K562 treated with DMSO at 1 percent for 24 hours (cell line): ENCODE results near the gene SLC25A22. TPM values are rescaled to one million over a fixed set of nuclear protein-coding genes. Genes with fewer than 3 reads are reported as not detected.

Experiments
- total RNA-seq: library from RNA; unstranded; fragments of 300-600 nt; gene quantifications from 2 replicates; pipeline ENCODE4 v1.2.3, GENCODE V29; 2022; ENCODE audit warnings: low read depth; ENCODE audit not compliant: insufficient read depth

SLC25A22 gene
- total RNA-seq = 35.7 and 42.0 TPM in 2 replicates

DNA sequence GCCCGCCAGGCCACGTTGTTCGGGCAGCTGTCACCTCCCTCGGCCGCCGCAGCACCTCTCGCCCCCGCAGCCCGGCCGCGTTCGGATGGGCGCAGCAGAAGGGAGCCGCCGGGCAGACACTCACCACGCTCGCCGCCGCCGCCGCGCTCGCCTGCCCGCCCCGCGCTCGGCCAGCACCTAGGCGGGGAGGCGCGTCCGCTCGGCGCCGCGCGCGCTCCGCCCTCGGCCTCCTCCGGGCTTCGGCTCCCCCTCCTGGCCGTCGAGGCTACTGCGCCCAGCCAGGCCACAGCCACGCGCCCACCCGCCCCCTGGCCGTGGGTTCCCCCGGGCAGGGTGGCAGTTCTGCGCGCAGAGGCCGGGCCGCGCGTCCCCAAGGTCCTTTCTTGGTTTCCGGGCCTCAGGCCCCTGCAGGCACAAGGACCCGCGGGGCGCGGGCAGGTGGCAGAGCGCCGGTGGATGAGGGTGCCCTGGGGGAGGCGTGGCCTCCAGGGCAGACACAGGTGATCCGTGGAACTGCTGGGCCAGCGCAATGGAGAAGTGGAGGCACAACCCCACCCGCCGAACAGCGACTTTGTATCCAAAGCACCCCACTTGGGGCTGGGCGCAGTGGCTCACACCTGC lies at the start of gene SLC25A22:
Gene SLC25A22 (minus strand): TSS at position 189 of the 621 bp plus-strand sequence. CDS start 3,275 bp downstream, outside the sequence.

DNA sequence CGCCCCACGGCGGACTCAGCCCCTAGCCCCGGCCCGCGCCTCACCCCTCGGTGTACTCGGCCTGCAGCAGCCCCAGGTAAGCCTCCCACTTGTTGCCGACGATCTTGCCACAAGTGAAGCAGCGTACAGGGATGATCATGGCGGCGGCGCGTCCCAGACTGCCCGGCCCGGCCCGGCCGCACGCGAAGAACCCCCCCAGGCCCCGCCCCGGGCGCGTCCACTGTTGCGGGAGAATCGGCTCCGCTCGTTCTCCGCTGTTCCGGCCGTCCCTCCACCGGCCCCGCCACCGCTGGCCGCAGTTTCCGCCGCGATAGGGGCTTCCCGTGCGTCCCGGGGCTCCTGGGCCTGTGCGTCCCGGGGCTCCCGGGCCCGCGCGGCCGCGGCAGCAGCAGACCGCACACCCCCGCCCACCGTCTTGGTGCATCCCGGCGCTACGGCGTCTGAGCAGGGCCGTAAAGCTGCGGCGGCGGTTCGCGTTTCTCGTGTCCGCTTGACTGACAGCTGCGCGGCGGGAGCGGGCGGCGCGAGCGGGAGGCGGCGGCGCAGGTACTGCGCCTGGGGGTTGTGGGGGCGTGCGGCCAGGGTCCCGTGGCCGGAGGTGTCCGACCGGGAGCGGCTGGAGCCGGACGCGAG lies 44.4 kb upstream of the SLC25A22 start, which contains the start of the genes POLR2L and TSPAN4:
Gene POLR2L (minus strand): TSS at position 160 of the 633 bp plus-strand sequence. CDS start 21 bp downstream, at position 139.
Gene TSPAN4 (plus strand): TSS at position 483 of the 633 bp plus-strand sequence. CDS start 7,453 bp downstream, outside the sequence.

DNA sequence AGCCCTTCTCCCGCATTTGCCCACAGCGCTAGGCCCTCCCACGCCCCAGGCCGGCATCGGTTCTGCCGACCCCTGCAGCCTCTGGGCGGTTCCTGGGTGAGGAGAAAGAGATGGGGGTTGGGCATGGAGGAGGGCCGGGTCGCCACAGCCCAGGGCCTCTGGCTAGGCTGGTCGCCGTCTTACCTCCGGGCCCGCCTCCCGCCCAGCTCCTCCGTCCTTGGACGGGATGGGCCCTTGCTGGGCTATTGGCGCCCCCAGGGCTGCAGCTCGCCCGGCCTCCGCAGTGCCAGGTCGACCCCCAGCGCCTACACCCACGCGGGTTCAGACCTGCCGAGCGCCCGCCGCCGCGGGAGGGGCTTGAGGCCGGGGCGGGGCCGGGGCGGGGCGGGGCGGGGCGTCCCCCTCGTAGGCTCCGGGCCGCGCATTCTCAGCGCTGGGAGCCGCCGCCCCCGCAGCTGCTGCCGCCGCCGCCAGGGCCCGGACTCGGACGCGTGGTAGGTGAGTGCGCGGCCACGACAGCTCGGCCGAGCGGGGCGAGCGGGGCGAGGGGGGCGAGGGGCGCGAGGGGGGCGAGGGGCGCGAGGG lies 34.5 kb upstream of the SLC25A22 start, which contains the start of gene CD151:
Gene CD151 (plus strand): TSS at position 424 of the 585 bp plus-strand sequence. CDS start 3,118 bp downstream, outside the sequence.

DNA sequence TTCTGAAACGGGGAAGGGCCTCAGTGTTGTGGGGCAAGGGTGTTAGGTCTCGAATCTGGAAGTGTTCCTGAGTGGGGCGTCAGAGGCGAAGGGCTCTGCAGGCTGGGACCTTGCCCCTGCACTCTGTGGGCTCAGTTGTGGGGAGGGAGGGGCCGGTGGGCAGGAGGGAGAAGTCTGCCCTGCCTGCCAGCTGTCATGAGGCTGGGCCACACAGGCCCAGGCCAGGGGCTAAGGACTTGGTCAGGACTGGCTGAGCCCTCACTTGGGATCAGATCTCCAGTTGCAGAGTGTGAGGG lies 29.8 kb upstream of the SLC25A22 start, which contains the start of gene CRACR2B:
Gene CRACR2B (plus strand): TSS at position 23 of the 296 bp plus-strand sequence. CDS start 689 bp downstream, outside the sequence.

DNA sequence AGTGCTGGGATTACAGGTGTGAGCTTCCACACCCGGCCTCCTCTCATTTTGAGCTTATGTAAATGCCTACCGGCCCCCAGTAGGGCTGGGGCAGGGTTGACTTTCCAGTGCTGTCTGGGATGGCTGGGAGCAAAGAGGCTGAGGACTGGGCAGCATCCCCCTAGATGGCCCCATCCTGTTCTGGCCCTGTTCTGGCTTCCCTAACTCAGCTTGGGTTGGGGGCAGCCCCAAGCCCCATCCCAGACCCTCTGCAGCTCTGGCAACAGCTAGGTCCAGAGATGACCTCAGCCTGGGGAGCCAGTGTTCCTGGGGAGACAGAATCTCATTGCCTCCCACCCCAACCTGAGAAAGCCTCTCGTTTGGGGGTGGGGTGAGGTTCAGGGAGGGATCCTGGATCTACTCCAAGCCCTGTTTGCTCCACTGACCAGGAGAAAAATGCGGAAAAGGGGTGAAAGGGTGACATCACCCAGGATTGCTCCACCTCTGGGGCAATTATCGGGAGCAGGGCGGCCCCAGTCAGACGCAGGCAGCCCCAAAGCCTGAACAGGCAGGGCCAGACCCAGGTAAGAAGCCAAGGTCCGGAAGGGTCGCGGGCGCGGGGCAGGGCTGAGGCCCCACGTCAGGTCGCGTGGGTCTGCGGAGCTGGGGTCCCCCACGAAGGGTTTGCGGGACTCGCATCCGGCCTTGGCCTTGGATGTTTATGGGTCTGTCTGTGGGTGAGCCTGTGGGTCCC lies 20.5 kb upstream of the SLC25A22 start, which contains the start of gene PNPLA2:
Gene PNPLA2 (plus strand): TSS at position 519 of the 733 bp plus-strand sequence. CDS start 805 bp downstream, outside the sequence.

DNA sequence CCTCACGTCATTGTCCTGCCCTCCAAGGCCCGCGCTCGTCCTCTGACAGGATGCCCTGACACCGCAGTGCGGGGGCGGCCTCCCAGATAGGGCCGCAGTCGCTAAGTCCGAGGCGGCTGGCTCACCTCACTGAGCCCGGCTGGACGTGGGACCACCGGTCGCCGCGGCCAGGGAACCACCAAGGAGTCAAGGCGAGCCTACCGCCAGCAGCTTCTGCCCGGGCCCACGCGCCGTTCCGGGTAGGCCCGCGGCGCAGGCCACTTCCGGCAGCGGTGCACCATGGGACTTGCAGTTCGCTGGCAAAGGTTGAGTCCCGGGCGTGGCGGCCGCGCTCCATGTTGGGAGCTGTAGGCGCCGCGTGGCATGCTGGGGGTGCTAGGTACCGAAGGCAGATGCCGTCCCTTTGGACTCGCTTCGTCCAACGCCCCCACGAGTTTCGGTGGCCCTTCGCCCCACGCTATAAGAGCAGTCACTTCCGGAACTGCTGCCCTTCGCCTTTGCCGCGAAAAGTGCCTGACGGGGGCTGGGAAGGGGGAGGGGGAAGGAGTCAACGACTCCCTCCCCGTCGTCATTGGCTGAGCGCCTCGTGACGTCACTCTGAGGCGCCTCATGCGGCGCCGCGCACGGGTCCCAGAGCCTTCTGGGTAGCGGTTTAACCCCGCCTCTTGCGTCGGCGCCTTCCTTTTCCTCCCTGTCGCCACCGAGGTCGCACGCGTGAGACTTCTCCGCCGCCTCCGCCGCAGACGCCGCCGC lies 11.4 kb upstream of the SLC25A22 start, which contains the start of gene RPLP2:
Gene RPLP2 (plus strand): TSS at position 681 of the 753 bp plus-strand sequence. CDS start 268 bp downstream, outside the sequence.

DNA sequence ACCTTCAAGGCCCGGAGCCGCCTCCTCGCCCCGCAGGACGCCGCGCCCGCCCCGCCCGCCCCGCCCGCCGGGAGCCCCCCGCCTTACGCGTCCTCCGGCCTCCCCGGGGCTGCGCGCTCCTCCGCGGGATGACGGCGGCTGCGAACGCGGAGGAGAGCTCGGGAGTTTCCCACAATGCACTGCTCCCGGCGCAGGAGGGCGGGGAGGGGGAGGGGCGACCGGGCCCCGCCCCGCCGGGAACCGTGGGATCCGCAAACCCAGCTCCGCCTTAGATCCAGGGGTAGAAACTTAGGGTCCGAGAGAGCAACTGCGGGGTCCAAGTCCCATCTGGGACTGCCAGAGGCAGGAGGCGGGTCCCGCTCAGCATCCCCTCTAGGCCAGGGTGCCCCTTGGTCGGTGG lies 8.1 kb downstream of the SLC25A22 start, which contains the start of gene CEND1:
Gene CEND1 (minus strand): TSS at position 148 of the 400 bp plus-strand sequence. CDS start 1,514 bp downstream, outside the sequence.

DNA sequence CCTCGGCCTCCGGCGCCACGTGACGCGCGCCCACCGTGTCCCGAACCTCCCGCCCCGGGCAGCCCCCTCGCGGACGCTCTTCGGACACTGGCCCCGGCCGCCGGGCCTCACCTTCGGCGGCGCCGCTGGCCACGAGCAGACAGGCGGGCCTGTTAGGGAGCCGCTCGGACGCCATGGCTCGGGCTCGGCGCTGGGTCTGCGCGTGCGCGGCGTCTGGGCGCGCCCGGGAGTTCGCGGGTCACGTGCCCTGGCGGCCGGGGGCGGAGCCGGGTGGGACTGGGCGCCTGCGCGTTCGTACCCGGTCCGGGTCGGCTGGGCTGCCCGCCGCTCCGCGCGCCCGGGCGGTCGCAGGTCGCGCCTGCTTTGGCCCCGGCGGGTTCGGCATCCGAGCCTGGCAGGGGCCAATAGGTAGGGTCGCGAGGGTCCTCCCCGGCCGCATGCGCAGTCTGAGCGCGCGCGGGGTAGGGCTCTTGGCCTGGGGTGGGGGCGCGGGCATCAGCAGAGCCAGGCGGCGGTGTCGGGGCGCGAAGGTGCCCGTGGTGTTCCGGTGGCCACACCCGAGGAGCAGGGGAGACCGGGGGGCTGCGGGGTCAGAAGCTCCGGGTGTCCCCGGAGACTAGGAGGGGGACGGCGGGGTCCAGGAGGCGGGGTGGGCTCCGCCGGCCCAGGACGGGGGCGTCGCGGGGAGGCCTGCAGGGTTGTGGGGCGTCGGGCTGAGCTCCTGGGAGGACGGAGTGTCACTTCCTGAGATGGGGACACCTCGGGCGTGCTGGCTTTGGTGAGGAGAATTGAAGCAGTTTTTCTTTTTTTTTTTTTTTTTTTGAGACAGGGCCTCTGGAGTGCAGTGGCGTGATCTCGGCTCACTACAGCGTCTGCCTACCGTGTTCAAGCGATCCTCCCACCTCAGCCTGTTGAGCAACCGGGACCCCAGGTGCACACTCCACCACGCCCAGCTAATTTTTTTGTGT lies 20.5 kb downstream of the SLC25A22 start, which contains the start of gene GATD1:
Gene GATD1 (minus strand): TSS at position 200 of the 968 bp plus-strand sequence. CDS start 25 bp downstream, at position 175.

DNA sequence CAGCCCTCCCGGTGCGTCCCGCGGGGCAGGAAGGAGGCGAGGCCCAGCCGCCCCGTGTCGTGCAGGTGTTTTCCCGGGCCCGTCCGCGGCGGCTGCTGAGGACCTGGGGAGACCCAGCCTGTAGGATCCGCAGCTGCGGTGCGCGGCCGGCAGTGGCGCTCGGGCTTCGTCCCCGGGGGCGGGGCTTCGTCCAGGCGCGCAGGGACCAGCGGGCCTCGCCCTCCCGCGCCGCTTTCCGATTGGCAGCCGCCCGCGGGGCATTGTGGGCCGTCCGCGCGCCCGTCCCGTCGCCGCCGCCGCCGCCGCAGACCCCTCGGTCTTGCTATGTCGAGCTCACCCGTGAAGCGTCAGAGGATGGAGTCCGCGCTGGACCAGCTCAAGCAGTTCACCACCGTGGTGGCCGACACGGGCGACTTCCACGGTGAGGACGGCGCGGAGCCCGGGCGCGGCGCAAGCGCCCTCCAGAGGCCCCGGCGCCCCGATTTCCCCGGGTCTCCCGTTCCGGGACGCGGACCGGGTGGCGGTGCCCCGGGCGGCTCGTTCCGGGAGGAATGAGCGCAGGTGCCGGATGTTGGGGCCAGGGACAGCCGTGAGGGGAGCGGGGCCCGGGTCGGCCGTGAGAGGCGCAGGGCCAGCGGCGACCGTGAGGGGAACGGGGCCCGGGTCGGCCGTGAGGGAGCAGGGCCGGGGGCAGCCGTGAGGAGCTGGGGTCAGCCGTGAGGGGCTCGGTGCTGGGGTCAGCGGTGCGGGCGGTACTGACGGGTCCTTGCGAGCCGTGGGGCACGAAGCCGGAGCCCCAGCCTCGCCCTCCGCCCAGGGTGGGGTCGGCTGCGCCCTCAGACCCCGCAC lies 50.7 kb downstream of the SLC25A22 start, which contains the start of gene TALDO1:
Gene TALDO1 (plus strand): TSS at position 307 of the 849 bp plus-strand sequence. CDS start 18 bp downstream, at position 325.

Other genes starting within 250 kb of the SLC25A22 start
- gene LMNTD2, start 237.5 kb downstream of the SLC25A22 start, total RNA-seq = 4.7 and 6.5 TPM in 2 replicates
- 67.9 and 72.1 TPM in 2 replicates for gene RASSF7, start 237.3 kb downstream of the SLC25A22 start, total RNA-seq
- gene PHRF1, start 221.8 kb downstream of the SLC25A22 start, total RNA-seq = 26.0 TPM in 2 replicates
- 52.2 and 58.6 TPM in 2 replicates for gene IRF7, start 182.3 kb downstream of the SLC25A22 start, total RNA-seq
- 0.25 and 0.28 TPM in 2 replicates for gene CDHR5, start 173.3 kb downstream of the SLC25A22 start, total RNA-seq
- gene SCT, start 171.1 kb downstream of the SLC25A22 start, total RNA-seq = not detected in 2 replicates
- 1.0 and 1.1 TPM in 2 replicates for gene DRD4, start 161.0 kb downstream of the SLC25A22 start, total RNA-seq
- 87.3 and 88.1 TPM in 2 replicates for gene DEAF1, start 103.1 kb downstream of the SLC25A22 start, total RNA-seq
- 21.3 and 25.2 TPM in 2 replicates for gene TMEM80, start 102.5 kb downstream of the SLC25A22 start, total RNA-seq
- 7.8 and 11.6 TPM in 2 replicates for gene EPS8L2, start 92.0 kb downstream of the SLC25A22 start, total RNA-seq
- gene TALDO1, start 50.8 kb downstream of the SLC25A22 start, total RNA-seq = 501 and 539 TPM in 2 replicates
- 71.7 and 110 TPM in 2 replicates for gene GATD1, start 20.8 kb downstream of the SLC25A22 start, total RNA-seq
- gene CEND1, start 8.2 kb downstream of the SLC25A22 start, total RNA-seq = 1.6 TPM in 1 of 2 replicates, not detected in the other
- gene PIDD1, start 7.0 kb upstream of the SLC25A22 start, total RNA-seq = 29.6 and 32.0 TPM in 2 replicates
- gene RPLP2, start 11.7 kb upstream of the SLC25A22 start, total RNA-seq = 1,895 and 1,983 TPM in 2 replicates
- 201 and 202 TPM in 2 replicates for gene PNPLA2, start 20.6 kb upstream of the SLC25A22 start, total RNA-seq
- gene CRACR2B, start 29.6 kb upstream of the SLC25A22 start, total RNA-seq = 35.3 and 36.8 TPM in 2 replicates
- 198 and 203 TPM in 2 replicates for gene CD151, start 34.7 kb upstream of the SLC25A22 start, total RNA-seq
- 74.9 and 76.7 TPM in 2 replicates for gene POLR2L, start 44.2 kb upstream of the SLC25A22 start, total RNA-seq
- 17.2 and 27.2 TPM in 2 replicates for gene TSPAN4, start 44.6 kb upstream of the SLC25A22 start, total RNA-seq
- 75.4 and 78.7 TPM in 2 replicates for gene CHID1, start 112.5 kb upstream of the SLC25A22 start, total RNA-seq
- 49.4 and 51.6 TPM in 2 replicates for gene AP2A2, start 127.6 kb upstream of the SLC25A22 start, total RNA-seq
- gene MUC6, start 238.4 kb upstream of the SLC25A22 start, total RNA-seq = not detected in 2 replicates